ENCODE results near the gene GJC2. TPM values are rescaled to one million over a fixed set of nuclear protein-coding genes. Genes with fewer than 3 reads are reported as not detected.
"Not testable (repeated sequence)": the region's sequence is repeated elsewhere in the genome, so short reads cannot be mapped to it uniquely, and the experiment has no call there.

Gene GJC2
- total and polyA plus RNA-seq, 2 donors from 2014 or later: 0.73 to 6.0 TPM

GRCh38 chr1:228185641-228185965 is 35.9 kb downstream of the GJC2 start:
- no peak overlapping the region for H3K27ac ChIP-seq (ENCODE audit: low read depth in 2 of 2, low read length in 2 of 2)
- intact Hi-C loops (cut with DNase I): no loop called here
- no peak for TF ChIP-seq CTCF (IDR thresholded peaks at IDR 0.05; ENCODE audit: borderline replicate concordance, extremely low read depth, insufficient read depth)
- H3K27me3 ChIP-seq (ENCODE audit: control insufficient read depth, insufficient read depth, low read length): no peaks in the 10 kb centered on the region
- no peaks in the 10 kb centered on the region for H3K36me3 ChIP-seq (ENCODE audit: control insufficient read depth in 2 of 3, insufficient read depth in 3 of 3, low read length in 3 of 3)
- no peak overlapping the region for H3K4me3 ChIP-seq (ENCODE audit: low read length in 3 of 3)
- no peak for FAIRE-seq
- H3K4me1 ChIP-seq (ENCODE audit: control insufficient read depth in 2 of 3, insufficient read depth in 2 of 3, low read depth in 1 of 3, low read length in 3 of 3): peaks cover 0 to 4% (median 0%) of the 10 kb centered on the region in 3 donors
- DNase-seq: peak in 2 of 5 donors; percentile 18 to 31
- no peak overlapping the region for H3K9ac ChIP-seq (ENCODE audit: low read length in 3 of 3)
- no peaks in the 10 kb centered on the region for H3K9me3 ChIP-seq (ENCODE audit: control insufficient read depth in 2 of 3, insufficient read depth in 1 of 3, low read length in 3 of 3)

- H3K27ac ChIP-seq (ENCODE audit: low read depth in 2 of 2, low read length in 2 of 2); H3K4me1 ChIP-seq (ENCODE audit: control insufficient read depth in 2 of 3, insufficient read depth in 2 of 3, low read depth in 1 of 3, low read length in 3 of 3); FAIRE-seq; DNase-seq; H3K4me3 ChIP-seq (ENCODE audit: low read length in 3 of 3); H3K27me3 ChIP-seq (ENCODE audit: control insufficient read depth, insufficient read depth, low read length); H3K36me3 ChIP-seq (ENCODE audit: control insufficient read depth in 2 of 3, insufficient read depth in 3 of 3, low read length in 3 of 3); H3K9me3 ChIP-seq (ENCODE audit: control insufficient read depth in 2 of 3, insufficient read depth in 1 of 3, low read length in 3 of 3); intact Hi-C loops (cut with DNase I); H3K9ac ChIP-seq (ENCODE audit: low read length in 3 of 3): not testable (repeated sequence)
Measured at GRCh38 chr1:228188249-228188648, 38.5 kb downstream of the GJC2 start.

GRCh38 chr1:228190182-228190581 is 40.5 kb downstream of the GJC2 start:
- no peak for TF ChIP-seq CTCF (IDR thresholded peaks at IDR 0.05; ENCODE audit: borderline replicate concordance, extremely low read depth, insufficient read depth)
- H3K4me1 ChIP-seq (ENCODE audit: control insufficient read depth in 2 of 3, insufficient read depth in 2 of 3, low read depth in 1 of 3, low read length in 3 of 3): no peaks in the 10 kb centered on the region
- H3K4me3 ChIP-seq (ENCODE audit: low read length in 3 of 3): no peak overlapping the region
- intact Hi-C loops (cut with DNase I): no loop called here
- H3K27me3 ChIP-seq (ENCODE audit: control insufficient read depth, insufficient read depth, low read length): no peaks in the 10 kb centered on the region
- H3K36me3 ChIP-seq (ENCODE audit: control insufficient read depth in 2 of 3, insufficient read depth in 3 of 3, low read length in 3 of 3): no peaks in the 10 kb centered on the region
- no peaks in the 10 kb centered on the region for H3K9me3 ChIP-seq (ENCODE audit: control insufficient read depth in 2 of 3, insufficient read depth in 1 of 3, low read length in 3 of 3)
- H3K9ac ChIP-seq (ENCODE audit: low read length in 3 of 3): no peak overlapping the region
- DNase-seq (peak in 2 of 5 donors; percentile 19 to 43), FAIRE-seq (no peak)
- H3K27ac ChIP-seq (ENCODE audit: low read depth in 2 of 2, low read length in 2 of 2): no peak overlapping the region

DNA sequence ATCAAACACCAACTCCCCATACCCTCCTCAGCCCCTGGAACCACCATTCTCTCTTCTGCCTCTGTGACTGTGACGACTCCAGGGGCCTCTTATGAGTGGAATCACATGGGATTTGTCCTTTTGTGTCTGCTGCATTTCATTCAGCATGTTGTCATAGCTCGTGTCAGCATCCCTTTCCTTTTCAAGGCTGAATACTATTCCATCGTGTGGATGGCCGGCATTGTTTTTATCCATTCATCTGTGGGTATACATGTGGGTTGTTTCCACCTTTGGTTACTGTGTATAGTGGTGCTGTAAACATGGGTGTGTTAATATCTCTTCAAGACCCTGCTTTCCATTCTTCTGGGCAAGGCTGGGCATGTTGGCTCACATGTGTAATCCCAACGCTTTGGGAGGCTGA is 41.0 kb downstream of the GJC2 start:
- intact Hi-C loops (cut with DNase I): no loop called here
- TF ChIP-seq CTCF (IDR thresholded peaks at IDR 0.05; ENCODE audit: borderline replicate concordance, extremely low read depth, insufficient read depth): no peak
- H3K4me3 ChIP-seq (ENCODE audit: low read length in 3 of 3): no peak overlapping the region
- no peaks in the 10 kb centered on the region for H3K9me3 ChIP-seq (ENCODE audit: control insufficient read depth in 2 of 3, insufficient read depth in 1 of 3, low read length in 3 of 3)
- no peak for FAIRE-seq
- H3K9ac ChIP-seq (ENCODE audit: low read length in 3 of 3): no peak overlapping the region
- DNase-seq: peak in 1 of 5 donors; percentile 9
- no peaks in the 10 kb centered on the region for H3K4me1 ChIP-seq (ENCODE audit: control insufficient read depth in 2 of 3, insufficient read depth in 2 of 3, low read depth in 1 of 3, low read length in 3 of 3)
- H3K27ac ChIP-seq (ENCODE audit: low read depth in 2 of 2, low read length in 2 of 2): no peak overlapping the region
- no peaks in the 10 kb centered on the region for H3K36me3 ChIP-seq (ENCODE audit: control insufficient read depth in 2 of 3, insufficient read depth in 3 of 3, low read length in 3 of 3)
- H3K27me3 ChIP-seq (ENCODE audit: control insufficient read depth, insufficient read depth, low read length): no peaks in the 10 kb centered on the region
